GM18517 (cell line): ENCODE data around the gene EVPLL.
"Not testable (repeated sequence)": the region's sequence is repeated elsewhere in the genome, so short reads cannot be mapped to it uniquely, and the experiment has no call there.

Source experiments
- ATAC-seq: cut with Tn5 transposase; IDR thresholded peaks from one replicate; pipeline ENCODE4 v1.9.1; 2021; ENCODE audit warnings: mild to moderate bottlenecking, moderate library complexity; ENCODE audit not compliant: unreplicated experiment

Gene EVPLL

GRCh38 chr17:18422464-18422863, 44.9 kb downstream of the EVPLL start:
- ATAC-seq: not testable (repeated sequence)

GRCh38 chr17:18423015-18423414, 45.4 kb downstream of the EVPLL start:
- ATAC-seq: not testable (repeated sequence)

DNA sequence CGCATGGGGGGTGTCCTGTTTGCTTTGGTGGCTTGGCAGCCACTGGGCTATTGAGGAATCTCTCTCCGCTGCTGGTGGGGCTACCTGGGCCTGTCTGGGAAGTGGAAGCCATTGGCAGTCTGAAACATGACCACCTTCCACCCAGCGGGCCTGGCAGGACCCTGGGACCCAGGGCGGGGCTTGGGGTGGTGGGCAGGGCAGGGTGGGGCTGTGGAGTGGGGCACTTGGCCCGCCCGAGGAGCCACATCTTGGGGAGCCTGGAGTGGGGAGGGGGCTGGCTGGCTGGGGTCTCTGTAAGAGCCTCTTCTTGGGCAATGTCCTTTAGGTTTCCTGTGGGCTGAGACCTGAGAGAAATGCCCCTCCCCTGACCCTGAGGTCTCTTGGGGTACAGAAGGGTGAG, 48.0 kb downstream of the EVPLL start:
- not testable (repeated sequence) for ATAC-seq

DNA sequence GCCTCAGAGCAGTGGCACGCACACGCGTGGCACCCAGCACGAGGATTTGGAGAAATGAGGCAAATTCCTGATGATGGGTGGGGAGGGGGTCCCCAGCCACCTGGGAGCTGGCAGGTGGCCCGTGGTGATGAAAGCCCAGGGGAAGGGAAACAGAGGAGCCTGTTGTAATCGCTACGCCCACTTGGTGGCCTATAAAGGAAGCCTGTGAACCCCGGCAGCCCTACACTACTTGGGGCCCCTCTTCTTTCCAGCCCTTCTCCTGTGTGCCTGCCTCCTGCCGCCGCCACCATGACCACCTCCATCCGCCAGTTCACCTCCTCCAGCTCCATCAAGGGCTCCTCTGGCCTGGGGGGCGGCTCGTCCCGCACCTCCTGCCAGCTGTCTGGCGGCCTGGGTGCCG, 49.1 kb downstream of the EVPLL start:
- ATAC-seq: not testable (repeated sequence)

- ATAC-seq: not testable (repeated sequence)
Observed at GRCh38 chr17:18432206-18432605, 54.6 kb downstream of the EVPLL start.
